Endodermal cell (in vitro differentiated cells): Measurements from ENCODE around the gene CCDC102A. TPM values are rescaled to one million over a fixed set of nuclear protein-coding genes. Genes with fewer than 3 reads are reported as not detected.
"Not testable (repeated sequence)": the region's sequence is repeated elsewhere in the genome, so short reads cannot be mapped to it uniquely, and the experiment has no call there.

ENCODE experiments used
- DNase-seq: peaks from one replicate; pipeline ENCODE4 v3.0.0-alpha.2; 2017
- H3K27ac ChIP-seq: 2 replicates; pipeline ENCODE4 v1.5.1; 2013; ENCODE audit warnings: mild to moderate bottlenecking, low read depth, low read length, moderate library complexity
- H3K27me3 ChIP-seq: 2 replicates; pipeline ENCODE4 v1.6.1; 2013; ENCODE audit warnings: mild to moderate bottlenecking, low read length, moderate library complexity; ENCODE audit not compliant: insufficient read depth, control insufficient read depth, poor library complexity, severe bottlenecking
- H3K36me3 ChIP-seq: 2 replicates; pipeline ENCODE4 v1.7.0; 2013; ENCODE audit warnings: mild to moderate bottlenecking, low read length, moderate library complexity; ENCODE audit not compliant: control insufficient read depth, insufficient read depth
- H3K4me1 ChIP-seq: one replicate; pipeline ENCODE4 v1.7.0; 2013; ENCODE audit warnings: low read length; ENCODE audit not compliant: control insufficient read depth, insufficient read depth
- H3K4me3 ChIP-seq: 2 replicates; pipeline ENCODE4 v1.5.1; 2013; ENCODE audit warnings: mild to moderate bottlenecking, low read length, moderate library complexity
- H3K9ac ChIP-seq: 2 replicates; pipeline ENCODE4 v1.6.1; 2013; ENCODE audit warnings: mild to moderate bottlenecking, low read length, moderate library complexity; ENCODE audit not compliant: poor library complexity, severe bottlenecking; ENCODE audit errors: extremely low read depth
- H3K9me3 ChIP-seq: 2 replicates; pipeline ENCODE4 v1.6.1; 2013; ENCODE audit warnings: mild to moderate bottlenecking, low read length, moderate library complexity; ENCODE audit not compliant: control insufficient read depth
- H3K27ac Mint-ChIP-seq: 2 replicates; pipeline ENCODE4 v1.8.0; 2020; ENCODE audit warnings: mixed read lengths
- H3K27me3 Mint-ChIP-seq: 2 replicates; pipeline ENCODE4 v1.8.0; 2021; ENCODE audit warnings: mild to moderate bottlenecking, mixed read lengths; ENCODE audit not compliant: insufficient read depth
- H3K36me3 Mint-ChIP-seq: 2 replicates; pipeline ENCODE4 v1.8.0; 2020; ENCODE audit warnings: low read depth, mixed read lengths
- H3K4me1 Mint-ChIP-seq: 2 replicates; pipeline ENCODE4 v1.8.0; 2020; ENCODE audit warnings: mixed read lengths
- H3K4me3 Mint-ChIP-seq: 2 replicates; pipeline ENCODE4 v1.8.0; 2020; ENCODE audit warnings: mild to moderate bottlenecking, moderate library complexity, mixed read lengths
- H3K9me3 Mint-ChIP-seq: 2 replicates; pipeline ENCODE4 v1.8.0; 2020; ENCODE audit warnings: mild to moderate bottlenecking, mixed read lengths
- CTCF ChIP-seq: fragments of 200-600 bp; sonication (generic); conservative IDR thresholded peaks from 2 replicates; pipeline ENCODE4 v1.5.0; 2021; ENCODE audit warnings: antibody characterized with exemption, mild to moderate bottlenecking
- WGBS, 2 experiments: methylation state at CpG; one replicate each; pipeline versions ENCODE4 v1.1.5 to v1.1.7; 2013; ENCODE audit warnings: missing lambda C conversion rate in 2 of 2, mixed read lengths in 1 of 2; ENCODE audit not compliant: insufficient coverage in 1 of 2, insufficient read length in 1 of 2; 5-methylcytosine and 5-hydroxymethylcytosine counted together
- total RNA-seq, 2 donors: library from RNA; stranded (reverse); fragmentation: NEBNext Ultra II Directional in 1 of 2; extraction: Animal tissue kit (Norgen Biotek cat#: 25700) in 1 of 2; gene quantifications; 2 replicates in 1 of 2; 3 replicates in 1 of 2; pipeline ENCODE4 v1.2.1, GENCODE V29; 2021

Gene CCDC102A
- total RNA-seq, 2 donors from 2014 or later: 6.7 to 9.8 TPM

GRCh38 chr16:57551057-57551456 is 14.7 kb upstream of the CCDC102A start:
- DNase-seq: no peak
- Mint-ChIP-seq H3K36me3 (no peaks in the 10 kb centered on the region), H3K27me3 (peaks cover 18% of the 10 kb centered on the region), H3K4me1 (no peaks in the 10 kb centered on the region), H3K27ac (no peak overlapping the region), H3K4me3 (no peak overlapping the region), H3K9me3 (no peaks in the 10 kb centered on the region)
- Histone ChIP-seq H3K9ac (no peak overlapping the region), H3K27ac (no peak overlapping the region), H3K4me1 (no peaks in the 10 kb centered on the region), H3K36me3 (no peaks in the 10 kb centered on the region), H3K9me3 (no peaks in the 10 kb centered on the region), H3K27me3 (no peaks in the 10 kb centered on the region), H3K4me3 (no peak overlapping the region)
- WGBS, 2 experiments: 97 to 100% methylated on average over 3 of the region's 3 CpGs
- no peak for TF ChIP-seq CTCF

- H3K4me1 Mint-ChIP-seq: no peaks in the 10 kb centered on the region
- no peaks in the 10 kb centered on the region for H3K9me3 Mint-ChIP-seq
- Histone ChIP-seq H3K27me3 (no peaks in the 10 kb centered on the region), H3K4me1 (no peaks in the 10 kb centered on the region), H3K4me3 (no peak overlapping the region), H3K27ac (no peak overlapping the region), H3K36me3 (no peaks in the 10 kb centered on the region), H3K9ac (no peak overlapping the region), H3K9me3 (no peaks in the 10 kb centered on the region)
- no peak for DNase-seq
- H3K27ac Mint-ChIP-seq: no peak overlapping the region
- H3K27me3 Mint-ChIP-seq: peaks cover 14% of the 10 kb centered on the region
- no peaks in the 10 kb centered on the region for H3K36me3 Mint-ChIP-seq
- no peak for TF ChIP-seq CTCF
- no peak overlapping the region for H3K4me3 Mint-ChIP-seq
Observed at GRCh38 chr16:57549730-57550129, 13.4 kb upstream of the CCDC102A start.

- Histone ChIP-seq H3K27ac (no peak overlapping the region), H3K9ac (no peak overlapping the region), H3K4me1 (no peaks in the 10 kb centered on the region), H3K27me3 (no peaks in the 10 kb centered on the region), H3K4me3 (no peak overlapping the region), H3K9me3 (no peaks in the 10 kb centered on the region), H3K36me3 (no peaks in the 10 kb centered on the region)
- Mint-ChIP-seq H3K9me3 (no peaks in the 10 kb centered on the region), H3K4me3 (no peak overlapping the region), H3K4me1 (peaks cover 2% of the 10 kb centered on the region), H3K27ac (no peak overlapping the region), H3K27me3 (peaks cover 15% of the 10 kb centered on the region), H3K36me3 (no peaks in the 10 kb centered on the region)
- DNase-seq: no peak
- WGBS, 2 experiments: 97% methylated on average over 3 of the region's 4 CpGs
- no peak for TF ChIP-seq CTCF
Observed at GRCh38 chr16:57548408-57548807, 12.0 kb upstream of the CCDC102A start.

GRCh38 chr16:57547524-57547923 is 11.2 kb upstream of the CCDC102A start:
- H3K27ac ChIP-seq, H3K36me3 Mint-ChIP-seq, H3K4me3 ChIP-seq, H3K36me3 ChIP-seq, H3K4me1 Mint-ChIP-seq, H3K4me1 ChIP-seq, H3K9me3 ChIP-seq, H3K9me3 Mint-ChIP-seq, H3K4me3 Mint-ChIP-seq, H3K27ac Mint-ChIP-seq, H3K27me3 ChIP-seq, H3K9ac ChIP-seq: not testable (repeated sequence)
- H3K27me3 Mint-ChIP-seq: peaks cover 18% of the 10 kb centered on the region
- peak; percentile 8 for DNase-seq
- 93 to 94% methylated on average over 10 to 12 of the region's 12 CpGs for WGBS, 2 experiments
